ENCODE results near the gene LRGUK.
"Not testable (repeated sequence)": the region's sequence is repeated elsewhere in the genome, so short reads cannot be mapped to it uniquely, and the experiment has no call there.

LRGUK gene

GRCh38 chr7:134187893-134188292 is 60.8 kb downstream of the LRGUK start:
- no peak for DNase-seq

- DNase-seq, result no peak
These were observed 61.2 kb downstream of the LRGUK start for GRCh38 chr7:134188311-134188710.

- no peak for DNase-seq
These were observed 62.4 kb downstream of the LRGUK start for GRCh38 chr7:134189559-134189958.

- DNase-seq, result no peak
These were observed 64.7 kb downstream of the LRGUK start for GRCh38 chr7:134191876-134192275.

- no peak for DNase-seq
These were observed 66.1 kb downstream of the LRGUK start for GRCh38 chr7:134193240-134193639.

- DNase-seq, result no peak
These were observed 68.1 kb downstream of the LRGUK start for GRCh38 chr7:134195252-134195651.

GRCh38 chr7:134196439-134196838 is 69.3 kb downstream of the LRGUK start:
- DNase-seq, result no peak

- no peak for DNase-seq
These were observed 70.2 kb downstream of the LRGUK start for GRCh38 chr7:134197345-134197744.

- no peak for DNase-seq
These were observed 73.8 kb downstream of the LRGUK start for GRCh38 chr7:134200970-134201369.

- DNase-seq, result no peak
These were observed 74.6 kb downstream of the LRGUK start for GRCh38 chr7:134201569-134202261.

GRCh38 chr7:134203186-134203889 is 76.2 kb downstream of the LRGUK start:
- no peak for DNase-seq

GRCh38 chr7:134209322-134210015 is 82.3 kb downstream of the LRGUK start:
- no peak for DNase-seq

- DNase-seq, result no peak
These were observed 83.1 kb downstream of the LRGUK start for GRCh38 chr7:134210227-134210626.

- no peak for DNase-seq
These were observed 84.0 kb downstream of the LRGUK start for GRCh38 chr7:134210976-134211663.

- DNase-seq, result no peak
These were observed 84.7 kb downstream of the LRGUK start for GRCh38 chr7:134211817-134212216.

- no peak for DNase-seq
These were observed 85.7 kb downstream of the LRGUK start for GRCh38 chr7:134212576-134213546.

- no peak for DNase-seq
These were observed 93.1 kb downstream of the LRGUK start for GRCh38 chr7:134220236-134220635.

- not testable (repeated sequence) for DNase-seq
These were observed 104.2 kb downstream of the LRGUK start for GRCh38 chr7:134231296-134231695.

- no peak for DNase-seq
These were observed 107.1 kb downstream of the LRGUK start for GRCh38 chr7:134234216-134234615.

- DNase-seq, result no peak
These were observed 118.1 kb downstream of the LRGUK start for GRCh38 chr7:134245253-134245652.

- no peak for DNase-seq
These were observed 119.2 kb downstream of the LRGUK start for GRCh38 chr7:134246347-134246746.

- DNase-seq, result no peak
These were observed 119.6 kb downstream of the LRGUK start for GRCh38 chr7:134246761-134247160.

All from SIG-M5 (cell line).